GM23248 (cell line): ENCODE results near the gene OLIG3. TPM values are rescaled to one million over a fixed set of nuclear protein-coding genes. Genes with fewer than 3 reads are reported as not detected.

Experiments
- DNase-seq: peaks from one replicate; pipeline ENCODE4 v3.0.0-alpha.2; 2015
- H2AFZ ChIP-seq: fragments of 200-600 bp; sonication (generic); 2 replicates; pipeline ENCODE4 v1.6.1; 2016; ENCODE audit warnings: antibody characterized with exemption
- H3F3A ChIP-seq: fragments of 200-600 bp; sonication (generic); 2 replicates; pipeline ENCODE4 v1.6.1; 2016; ENCODE audit warnings: mild to moderate bottlenecking, antibody characterized with exemption, mixed run types; ENCODE audit not compliant: insufficient read depth
- H3K27ac ChIP-seq: fragments of 200-600 bp; sonication (generic); 2 replicates; pipeline ENCODE4 v1.5.1; 2016; ENCODE audit warnings: mild to moderate bottlenecking
- H3K27me3 ChIP-seq: fragments of 200-600 bp; sonication (generic); replicated peaks from 2 replicates; pipeline ENCODE4 v1.6.1; 2016; ENCODE audit warnings: mild to moderate bottlenecking; ENCODE audit not compliant: insufficient read depth
- H3K36me3 ChIP-seq: fragments of 200-600 bp; sonication (generic); 2 replicates; pipeline ENCODE4 v1.6.1; 2016; ENCODE audit warnings: low read depth, mild to moderate bottlenecking
- H3K4me1 ChIP-seq: fragments of 200-600 bp; sonication (generic); 2 replicates; pipeline ENCODE4 v1.6.1; 2016; ENCODE audit warnings: mild to moderate bottlenecking; ENCODE audit not compliant: insufficient read depth
- H3K4me2 ChIP-seq: fragments of 200-600 bp; sonication (generic); one replicate; pipeline ENCODE4 v1.6.1; 2016; ENCODE audit warnings: mild to moderate bottlenecking; ENCODE audit not compliant: unreplicated experiment
- H3K4me3 ChIP-seq: fragments of 200-600 bp; sonication (generic); 2 replicates; pipeline ENCODE4 v1.5.1; 2016; ENCODE audit warnings: mild to moderate bottlenecking
- H3K79me2 ChIP-seq: fragments of 200-600 bp; sonication (generic); 2 replicates; pipeline ENCODE4 v1.6.1; 2016; ENCODE audit warnings: mild to moderate bottlenecking; ENCODE audit not compliant: insufficient read depth
- H3K9ac ChIP-seq: fragments of 200-600 bp; sonication (generic); 2 replicates; pipeline ENCODE4 v1.6.1; 2016; ENCODE audit warnings: mild to moderate bottlenecking
- H3K9me2 ChIP-seq: fragments of 200-600 bp; sonication (generic); 2 replicates; pipeline ENCODE4 v1.6.1; 2016; ENCODE audit warnings: mixed run types, mild to moderate bottlenecking, moderate library complexity; ENCODE audit not compliant: insufficient read depth
- H3K9me3 ChIP-seq: fragments of 200-600 bp; sonication (generic); one replicate; pipeline ENCODE4 v1.6.1; 2017; ENCODE audit warnings: low read depth
- H4K20me1 ChIP-seq: fragments of 200-600 bp; sonication (generic); 2 replicates; pipeline ENCODE4 v1.6.0; 2016; ENCODE audit not compliant: insufficient read depth
- EZH2 ChIP-seq: fragments of 200-600 bp; sonication (generic); IDR thresholded peaks from 2 replicates; pipeline ENCODE4 v1.6.1; 2018; ENCODE audit warnings: antibody characterized with exemption, mild to moderate bottlenecking; ENCODE audit not compliant: insufficient read depth, poor library complexity, severe bottlenecking
- EZH2phosphoT487 ChIP-seq: fragments of 200-600 bp; sonication (generic); IDR thresholded peaks from 2 replicates; pipeline ENCODE4 v1.6.1; 2018; ENCODE audit warnings: antibody characterized with exemption, moderate library complexity, mild to moderate bottlenecking, low read depth; ENCODE audit not compliant: insufficient read depth
- WGBS, 2 experiments: methylation state at CpG; one replicate each; pipeline ENCODE4 v1.1.6; 2015 to 2017; ENCODE audit warnings: low lambda C conversion rate in 2 of 2, low coverage in 1 of 2; ENCODE audit errors: missing lambda C conversion rate in 2 of 2; 5-methylcytosine and 5-hydroxymethylcytosine counted together
- in situ Hi-C: fragments of 300-500 bp; cut with MboI; formaldehyde crosslinking; loops from 2 replicates; pipeline ENCODE4 v1.15.0; 2020
- polyA plus RNA-seq: library from polyadenylated mRNA; unstranded; fragments of >200 nt; fragmentation: Nextera tagmentation; extraction: Ambion mirVana; gene quantifications from 2 replicates; pipeline ENCODE4 v1.2.1, GENCODE V29; 2016
- total RNA-seq: library from RNA; depleted of rRNA; stranded (reverse); fragments of >200 nt; shearing (Covaris generic); gene quantifications from 2 replicates; pipeline ENCODE4 v1.2.3, GENCODE V29; 2014

The OLIG3 gene
- total and polyA plus RNA-seq, 2 experiments from 2014 or later: not detected

DNA sequence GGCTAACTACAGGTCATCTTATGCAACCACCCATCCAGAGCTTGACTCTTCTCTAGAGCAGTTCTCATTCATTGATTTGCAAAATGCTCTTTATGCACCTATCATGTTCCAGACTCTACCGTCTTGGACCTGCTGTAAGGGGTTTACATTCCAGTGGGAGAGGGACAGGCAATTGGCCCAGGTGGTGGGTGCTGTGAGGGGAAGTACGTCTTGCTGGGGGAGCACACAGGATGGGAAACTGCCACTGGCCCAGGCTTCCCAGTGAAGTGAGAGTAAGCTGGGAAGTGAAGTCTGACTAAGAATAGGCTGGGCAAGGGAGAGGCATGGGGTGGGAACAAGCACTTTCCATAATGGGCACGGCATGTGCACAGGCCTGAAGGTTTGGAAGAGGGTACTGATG, 13.8 kb downstream of the OLIG3 start:
- in situ Hi-C loops: no loop called here
- no peaks in the 10 kb centered on the region for H3K79me2 ChIP-seq
- no peaks in the 10 kb centered on the region; the same call in 1 of the 2 replicates for H3K27me3 ChIP-seq
- no peaks in the 10 kb centered on the region; the same call in 1 of the 2 replicates for H3K9me2 ChIP-seq
- H3K4me1 ChIP-seq: no peaks in the 10 kb centered on the region
- TF ChIP-seq EZH2: no peak
- TF ChIP-seq EZH2phosphoT487: no peak
- no peak for DNase-seq
- no peaks in the 10 kb centered on the region for H3F3A ChIP-seq
- no peaks in the 10 kb centered on the region for H4K20me1 ChIP-seq
- H3K9me3 ChIP-seq: no peaks in the 10 kb centered on the region
- no peak overlapping the region for H3K4me3 ChIP-seq
- WGBS, 2 experiments: 38 to 46% methylated on average over 3 of the region's 3 CpGs
- no peaks in the 10 kb centered on the region for H3K36me3 ChIP-seq
- H2AFZ ChIP-seq: no peak overlapping the region
- H3K9ac ChIP-seq: no peak overlapping the region
- H3K27ac ChIP-seq: no peak overlapping the region
- H3K4me2 ChIP-seq: no peak overlapping the region

DNA sequence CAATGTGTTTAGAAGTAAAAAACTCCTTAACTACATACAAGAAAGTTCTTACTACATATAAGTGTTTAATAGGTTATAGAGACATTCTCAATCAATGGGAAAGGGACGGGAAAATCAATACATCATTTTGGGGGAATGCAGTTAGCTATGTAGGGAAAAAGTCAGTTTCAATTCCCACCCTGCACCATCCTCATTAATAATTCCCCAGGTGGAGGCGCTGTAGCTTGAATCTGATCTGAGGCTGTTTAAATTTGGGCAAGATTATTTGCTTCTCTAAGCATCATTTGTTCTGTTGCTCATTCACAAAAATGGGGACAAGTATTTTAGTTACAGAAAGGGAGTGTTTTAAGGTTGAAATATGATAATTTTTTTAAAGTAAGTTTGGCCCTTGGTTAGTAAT, 19.1 kb downstream of the OLIG3 start:
- no peak for TF ChIP-seq EZH2
- TF ChIP-seq EZH2phosphoT487: no peak
- Histone ChIP-seq H3K9ac (no peak overlapping the region), H3K4me3 (no peak overlapping the region), H3K9me2 (no peaks in the 10 kb centered on the region; the same call in 1 of the 2 replicates), H3K9me3 (no peaks in the 10 kb centered on the region), H3K4me2 (no peak overlapping the region), H4K20me1 (no peaks in the 10 kb centered on the region), H3K27ac (no peak overlapping the region), H3K27me3 (peaks cover 21% of the 10 kb centered on the region), H3K4me1 (no peaks in the 10 kb centered on the region), H3K36me3 (no peaks in the 10 kb centered on the region), H3K79me2 (no peaks in the 10 kb centered on the region), H2AFZ (no peak overlapping the region), H3F3A (no peaks in the 10 kb centered on the region)
- 20 to 21% methylated on average over 2 of the region's 2 CpGs for WGBS, 2 experiments
- DNase-seq: no peak
- in situ Hi-C loops: no loop called here

DNA sequence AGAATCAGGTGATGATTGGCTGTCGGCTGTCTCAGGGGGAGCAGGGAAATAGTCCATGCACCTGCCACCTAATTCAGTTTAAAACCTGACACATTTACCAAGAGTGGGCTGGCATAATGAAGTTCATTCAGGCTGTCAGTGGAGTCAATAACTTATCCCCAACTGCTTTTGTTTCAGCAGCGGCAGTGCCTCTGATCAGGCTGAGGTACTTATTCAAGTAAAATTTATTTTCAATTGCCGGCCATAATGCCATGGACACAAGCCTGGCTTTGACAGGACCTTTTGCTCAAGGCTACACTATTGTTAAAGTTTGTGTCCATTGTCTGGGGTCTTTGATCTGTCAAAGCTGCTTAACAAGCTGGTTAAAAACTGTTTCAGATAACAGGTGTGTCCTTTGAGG, 20.6 kb downstream of the OLIG3 start:
- no peak for DNase-seq
- H2AFZ ChIP-seq: no peak overlapping the region
- H3K4me1 ChIP-seq: no peaks in the 10 kb centered on the region
- in situ Hi-C loops: no loop called here
- no peak overlapping the region for H3K27ac ChIP-seq
- 43 to 52% methylated on average over 3 of the region's 3 CpGs for WGBS, 2 experiments
- H3K36me3 ChIP-seq: no peaks in the 10 kb centered on the region
- no peaks in the 10 kb centered on the region; the same call in 1 of the 2 replicates for H3K9me2 ChIP-seq
- peaks cover 21% of the 10 kb centered on the region for H3K27me3 ChIP-seq
- TF ChIP-seq EZH2 (no peak), EZH2phosphoT487 (no peak)
- H3K79me2 ChIP-seq: no peaks in the 10 kb centered on the region
- no peak overlapping the region for H3K9ac ChIP-seq
- no peaks in the 10 kb centered on the region for H3F3A ChIP-seq
- H3K9me3 ChIP-seq: no peaks in the 10 kb centered on the region
- no peak overlapping the region for H3K4me3 ChIP-seq
- no peak overlapping the region for H3K4me2 ChIP-seq
- H4K20me1 ChIP-seq: no peaks in the 10 kb centered on the region

DNA sequence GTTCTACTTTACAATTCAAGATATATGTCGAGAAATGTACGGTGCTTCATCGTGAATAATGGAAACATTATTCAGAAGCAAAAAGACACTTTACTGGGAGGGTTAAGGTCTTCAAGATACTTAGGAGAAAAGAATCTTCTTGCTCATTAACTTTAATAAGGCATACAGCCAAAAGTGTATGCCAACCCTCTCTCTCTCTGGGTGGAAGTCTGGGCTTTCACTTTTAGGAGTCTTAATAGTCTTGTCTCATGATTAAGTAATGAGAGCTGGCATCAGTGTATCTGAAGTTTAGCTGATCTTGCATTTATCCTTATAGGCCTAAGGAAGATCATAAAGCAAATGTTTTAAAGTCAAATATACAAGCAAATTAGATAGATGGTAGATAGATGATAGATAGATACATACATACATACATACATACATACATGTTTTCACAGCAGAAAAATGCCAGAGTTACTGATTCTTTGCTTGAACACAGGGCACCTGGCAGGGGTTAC, 21.5 kb downstream of the OLIG3 start:
- Histone ChIP-seq H2AFZ (no peak overlapping the region), H3K27me3 (peaks cover 21% of the 10 kb centered on the region), H3K9ac (no peak overlapping the region), H3K4me3 (no peak overlapping the region), H4K20me1 (no peaks in the 10 kb centered on the region), H3K79me2 (no peaks in the 10 kb centered on the region), H3K4me1 (no peaks in the 10 kb centered on the region), H3F3A (no peaks in the 10 kb centered on the region), H3K36me3 (no peaks in the 10 kb centered on the region), H3K4me2 (no peak overlapping the region), H3K9me3 (no peaks in the 10 kb centered on the region), H3K9me2 (no peaks in the 10 kb centered on the region; the same call in 1 of the 2 replicates), H3K27ac (no peak overlapping the region)
- in situ Hi-C loops: no loop called here
- no peak for TF ChIP-seq EZH2
- TF ChIP-seq EZH2phosphoT487: no peak
- DNase-seq: no peak
- 70 to 78% methylated on average over 3 of the region's 3 CpGs for whole genome bisulfite sequencing, 2 experiments

DNA sequence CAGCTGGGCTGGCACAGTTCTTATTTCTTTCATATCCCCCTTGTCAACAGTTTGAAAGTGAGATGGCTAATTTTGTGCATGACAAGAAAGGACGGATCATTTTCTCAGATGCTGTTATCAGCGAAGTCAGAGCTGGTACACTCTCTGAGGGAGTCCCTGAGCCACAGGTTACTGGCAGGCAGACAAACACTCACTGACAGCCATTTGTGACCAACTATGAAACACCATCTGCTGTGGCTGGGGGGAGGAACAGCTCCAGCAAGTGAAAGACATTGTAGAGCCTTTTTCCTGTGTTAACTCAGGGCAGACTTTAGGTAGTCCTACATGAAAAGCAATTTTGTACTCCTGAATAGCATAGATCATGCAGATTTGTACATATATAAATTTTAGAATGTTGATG, 22.2 kb downstream of the OLIG3 start:
- Histone ChIP-seq H3K4me2 (no peak overlapping the region), H3K4me3 (no peak overlapping the region), H3K9me2 (no peaks in the 10 kb centered on the region; the same call in 1 of the 2 replicates), H3K79me2 (no peaks in the 10 kb centered on the region), H3K9me3 (no peaks in the 10 kb centered on the region), H3K9ac (no peak overlapping the region), H3K4me1 (no peaks in the 10 kb centered on the region), H2AFZ (no peak overlapping the region), H3K36me3 (no peaks in the 10 kb centered on the region), H3K27ac (no peak overlapping the region), H3F3A (no peaks in the 10 kb centered on the region), H3K27me3 (peaks cover 21% of the 10 kb centered on the region), H4K20me1 (no peaks in the 10 kb centered on the region)
- no peak for DNase-seq
- TF ChIP-seq EZH2 (no peak), EZH2phosphoT487 (no peak)
- 68 to 74% methylated on average over 2 of the region's 2 CpGs for WGBS, 2 experiments
- in situ Hi-C loops: no loop called here
